ENCODE results near the gene LCA5L. TPM values are rescaled to one million over a fixed set of nuclear protein-coding genes. Genes with fewer than 3 reads are reported as not detected.

Gene LCA5L
- total and polyA plus RNA-seq, 10 of the 15 experiments (the other 5 are each of a cell fraction or from before 2014, with no cell fraction given): 0.18 to 0.55 (median 0.27) TPM; not detected in 2

DNA sequence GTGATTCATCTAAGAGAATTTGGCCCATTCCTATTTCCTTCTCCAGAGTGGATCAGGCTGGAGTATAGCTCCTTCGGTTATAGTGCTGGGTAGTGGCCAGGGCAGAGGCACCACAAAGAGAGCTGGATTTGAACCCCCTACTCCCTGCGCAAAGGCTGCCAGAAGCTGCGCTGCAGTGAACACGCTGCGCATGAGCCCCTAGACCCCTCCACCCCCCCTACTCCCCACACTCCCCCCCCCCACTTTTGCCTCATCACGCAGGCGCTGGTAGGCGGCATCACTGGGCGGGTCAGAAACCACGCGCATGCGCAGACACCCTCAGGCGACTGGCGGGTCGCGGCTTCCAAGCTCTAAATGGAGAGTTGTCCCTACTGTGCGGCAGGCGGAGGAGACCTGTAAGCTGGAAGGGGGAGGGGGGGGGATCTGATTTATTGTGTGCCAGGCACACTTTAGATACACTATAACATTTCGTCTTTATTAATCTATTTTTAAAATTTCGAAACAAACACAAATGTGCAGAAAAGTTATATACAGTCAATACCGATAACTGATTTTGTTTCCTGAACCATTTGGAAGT lies 58.0 kb downstream of the LCA5L start (continued):
- TF ChIP-seq, protein P1, sequence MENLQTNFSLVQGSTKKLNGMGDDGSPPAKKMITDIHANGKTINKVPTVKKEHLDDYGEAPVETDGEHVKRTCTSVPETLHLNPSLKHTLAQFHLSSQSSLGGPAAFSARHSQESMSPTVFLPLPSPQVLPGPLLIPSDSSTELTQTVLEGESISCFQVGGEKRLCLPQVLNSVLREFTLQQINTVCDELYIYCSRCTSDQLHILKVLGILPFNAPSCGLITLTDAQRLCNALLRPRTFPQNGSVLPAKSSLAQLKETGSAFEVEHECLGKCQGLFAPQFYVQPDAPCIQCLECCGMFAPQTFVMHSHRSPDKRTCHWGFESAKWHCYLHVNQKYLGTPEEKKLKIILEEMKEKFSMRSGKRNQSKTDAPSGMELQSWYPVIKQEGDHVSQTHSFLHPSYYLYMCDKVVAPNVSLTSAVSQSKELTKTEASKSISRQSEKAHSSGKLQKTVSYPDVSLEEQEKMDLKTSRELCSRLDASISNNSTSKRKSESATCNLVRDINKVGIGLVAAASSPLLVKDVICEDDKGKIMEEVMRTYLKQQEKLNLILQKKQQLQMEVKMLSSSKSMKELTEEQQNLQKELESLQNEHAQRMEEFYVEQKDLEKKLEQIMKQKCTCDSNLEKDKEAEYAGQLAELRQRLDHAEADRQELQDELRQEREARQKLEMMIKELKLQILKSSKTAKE (IDR thresholded peaks at IDR 0.05; ENCODE audit: low read depth, poor library complexity, severe bottlenecking): no peak
- TF ChIP-seq, protein P2, sequence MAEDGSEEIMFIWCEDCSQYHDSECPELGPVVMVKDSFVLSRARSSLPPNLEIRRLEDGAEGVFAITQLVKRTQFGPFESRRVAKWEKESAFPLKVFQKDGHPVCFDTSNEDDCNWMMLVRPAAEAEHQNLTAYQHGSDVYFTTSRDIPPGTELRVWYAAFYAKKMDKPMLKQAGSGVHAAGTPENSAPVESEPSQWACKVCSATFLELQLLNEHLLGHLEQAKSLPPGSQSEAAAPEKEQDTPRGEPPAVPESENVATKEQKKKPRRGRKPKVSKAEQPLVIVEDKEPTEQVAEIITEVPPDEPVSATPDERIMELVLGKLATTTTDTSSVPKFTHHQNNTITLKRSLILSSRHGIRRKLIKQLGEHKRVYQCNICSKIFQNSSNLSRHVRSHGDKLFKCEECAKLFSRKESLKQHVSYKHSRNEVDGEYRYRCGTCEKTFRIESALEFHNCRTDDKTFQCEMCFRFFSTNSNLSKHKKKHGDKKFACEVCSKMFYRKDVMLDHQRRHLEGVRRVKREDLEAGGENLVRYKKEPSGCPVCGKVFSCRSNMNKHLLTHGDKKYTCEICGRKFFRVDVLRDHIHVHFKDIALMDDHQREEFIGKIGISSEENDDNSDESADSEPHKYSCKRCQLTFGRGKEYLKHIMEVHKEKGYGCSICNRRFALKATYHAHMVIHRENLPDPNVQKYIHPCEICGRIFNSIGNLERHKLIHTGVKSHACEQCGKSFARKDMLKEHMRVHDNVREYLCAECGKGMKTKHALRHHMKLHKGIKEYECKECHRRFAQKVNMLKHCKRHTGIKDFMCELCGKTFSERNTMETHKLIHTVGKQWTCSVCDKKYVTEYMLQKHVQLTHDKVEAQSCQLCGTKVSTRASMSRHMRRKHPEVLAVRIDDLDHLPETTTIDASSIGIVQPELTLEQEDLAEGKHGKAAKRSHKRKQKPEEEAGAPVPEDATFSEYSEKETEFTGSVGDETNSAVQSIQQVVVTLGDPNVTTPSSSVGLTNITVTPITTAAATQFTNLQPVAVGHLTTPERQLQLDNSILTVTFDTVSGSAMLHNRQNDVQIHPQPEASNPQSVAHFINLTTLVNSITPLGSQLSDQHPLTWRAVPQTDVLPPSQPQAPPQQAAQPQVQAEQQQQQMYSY (CRISPR knock-in tag; IDR thresholded peaks at IDR 0.05): no peak
- TF ChIP-seq ZNF207 (IDR thresholded peaks at IDR 0.05; ENCODE audit: borderline replicate concordance): no peak
- TF ChIP-seq NRF1 (conservative IDR thresholded peaks at IDR 0.05; ENCODE audit: low read depth, low read length): peak; percentile 68
- TF ChIP-seq IRF4 (IDR thresholded peaks at IDR 0.05; ENCODE audit: low read depth, low read length): no peak
- no peak for TF ChIP-seq JUNB (IDR thresholded peaks at IDR 0.05)
- 0 out of 2 replicates have a peak, but pooled peaks have one; percentile 19 for TF ChIP-seq DPF2 (IDR thresholded peaks at IDR 0.05)
- TF ChIP-seq BRCA1 (IDR thresholded peaks at IDR 0.05; ENCODE audit: low read depth, low read length): no peak
- TF ChIP-seq TAF1 (IDR thresholded peaks at IDR 0.05; ENCODE audit: borderline replicate concordance, low read depth, low read length): peak; percentile 63; the same call in 1 of the 2 replicates
- peak; percentile 24; the same call in 1 of the 2 replicates for TF ChIP-seq IKZF1 (conservative IDR thresholded peaks at IDR 0.05)
- TF ChIP-seq ASH2L (IDR thresholded peaks at IDR 0.05; ENCODE audit: borderline replicate concordance, low read depth): no peak
- no peak for TF ChIP-seq SUPT20H (IDR thresholded peaks at IDR 0.05; ENCODE audit: borderline replicate concordance, control insufficient read depth, low read depth, low read length)
- TF ChIP-seq CHD2 (IDR thresholded peaks at IDR 0.05; ENCODE audit: borderline replicate concordance, low read depth, low read length): peak; percentile 41; the same call in 1 of the 2 replicates
- no peak for TF ChIP-seq STAT1 (conservative IDR thresholded peaks at IDR 0.05)
- TF ChIP-seq NFYA (IDR thresholded peaks at IDR 0.05; ENCODE audit: borderline replicate concordance, low read depth, low read length): no peak

Measured in GM12878 (cell line).